Fibroblast of mammary gland (primary cell): ENCODE data around the gene TLL2.

Source experiments
- DNase-seq: peaks from one replicate; pipeline ENCODE4 v3.0.0-alpha.2; 2010; ENCODE audit warnings: low read depth
- H3K4me3 ChIP-seq: 2 replicates; pipeline ENCODE4 v1.5.1; 2011; ENCODE audit warnings: low read depth, mild to moderate bottlenecking, low read length, moderate library complexity; ENCODE audit not compliant: control insufficient read depth
- TF ChIP-seq, protein P1 (sequence below): conservative IDR thresholded peaks from 2 replicates; pipeline ENCODE4 v1.5.1; 2011; ENCODE audit warnings: low read depth, low read length, inconsistent platforms; ENCODE audit not compliant: control insufficient read depth, insufficient read depth

TLL2 gene

DNA sequence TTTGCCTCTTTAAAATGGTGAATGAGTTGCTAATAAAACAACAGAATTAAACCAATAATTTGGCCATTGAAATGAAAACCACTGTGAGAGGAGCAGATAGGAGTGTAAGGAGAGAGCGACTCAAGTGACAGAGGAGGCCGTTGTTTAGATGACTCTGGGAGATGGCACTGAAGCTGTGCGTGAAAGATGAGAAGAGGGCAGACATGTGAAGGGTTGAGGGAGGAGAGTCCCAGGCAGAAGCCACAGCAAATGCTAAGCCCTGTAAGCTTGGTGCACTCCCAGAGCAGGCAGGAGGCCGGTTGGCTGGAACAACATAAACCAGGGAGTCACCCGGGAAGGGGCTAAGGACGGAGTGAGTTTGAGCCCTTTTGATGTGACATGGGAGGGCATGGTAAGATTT, 154.1 kb downstream of the TLL2 start:
- no peak overlapping the region for H3K4me3 ChIP-seq
- DNase-seq = no peak
- TF ChIP-seq, protein P1, sequence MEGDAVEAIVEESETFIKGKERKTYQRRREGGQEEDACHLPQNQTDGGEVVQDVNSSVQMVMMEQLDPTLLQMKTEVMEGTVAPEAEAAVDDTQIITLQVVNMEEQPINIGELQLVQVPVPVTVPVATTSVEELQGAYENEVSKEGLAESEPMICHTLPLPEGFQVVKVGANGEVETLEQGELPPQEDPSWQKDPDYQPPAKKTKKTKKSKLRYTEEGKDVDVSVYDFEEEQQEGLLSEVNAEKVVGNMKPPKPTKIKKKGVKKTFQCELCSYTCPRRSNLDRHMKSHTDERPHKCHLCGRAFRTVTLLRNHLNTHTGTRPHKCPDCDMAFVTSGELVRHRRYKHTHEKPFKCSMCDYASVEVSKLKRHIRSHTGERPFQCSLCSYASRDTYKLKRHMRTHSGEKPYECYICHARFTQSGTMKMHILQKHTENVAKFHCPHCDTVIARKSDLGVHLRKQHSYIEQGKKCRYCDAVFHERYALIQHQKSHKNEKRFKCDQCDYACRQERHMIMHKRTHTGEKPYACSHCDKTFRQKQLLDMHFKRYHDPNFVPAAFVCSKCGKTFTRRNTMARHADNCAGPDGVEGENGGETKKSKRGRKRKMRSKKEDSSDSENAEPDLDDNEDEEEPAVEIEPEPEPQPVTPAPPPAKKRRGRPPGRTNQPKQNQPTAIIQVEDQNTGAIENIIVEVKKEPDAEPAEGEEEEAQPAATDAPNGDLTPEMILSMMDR = no peak

DNA sequence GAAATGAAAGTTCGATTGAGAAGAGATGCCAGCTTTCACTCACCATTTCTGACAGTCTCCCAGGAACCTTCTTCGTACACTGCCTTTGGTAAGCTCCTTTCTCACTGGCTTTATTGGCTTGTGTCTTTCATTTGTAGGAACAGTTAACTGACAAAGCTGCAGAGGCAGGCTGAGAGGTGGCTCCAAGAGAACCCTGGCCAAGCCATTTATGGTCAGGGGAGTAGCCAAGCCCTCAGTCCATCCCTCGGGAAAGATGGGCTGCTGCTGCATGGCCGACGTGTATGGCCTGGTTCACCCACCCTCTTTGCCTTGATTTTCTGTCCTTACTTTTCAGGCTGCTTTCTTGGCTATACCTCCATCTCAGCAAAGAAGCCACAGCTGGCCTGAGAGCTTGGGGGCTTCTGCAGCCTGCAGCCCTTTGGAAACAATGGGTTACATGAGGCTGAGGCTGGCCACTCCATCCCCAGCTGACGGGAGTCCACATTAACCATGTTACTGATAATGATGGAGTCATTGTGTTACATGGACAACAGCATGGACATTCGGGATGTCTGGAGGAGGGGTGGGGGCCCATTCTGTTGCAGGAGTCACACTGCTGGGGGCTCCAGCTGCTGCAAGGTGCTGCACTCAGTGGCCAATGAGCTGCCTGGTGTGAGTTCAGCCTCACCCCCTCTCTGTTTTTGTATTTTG, 154.7 kb downstream of the TLL2 start, which contains the start of gene OPALIN:
OPALIN (minus strand) TSS at position 152 of the 690 bp plus-strand sequence; CDS start at position 46, 106 bp downstream.
- no peak within 1 kb of the TSS for H3K4me3 ChIP-seq
- DNase-seq = no peak
- TF ChIP-seq, protein P1 = no peak

DNA sequence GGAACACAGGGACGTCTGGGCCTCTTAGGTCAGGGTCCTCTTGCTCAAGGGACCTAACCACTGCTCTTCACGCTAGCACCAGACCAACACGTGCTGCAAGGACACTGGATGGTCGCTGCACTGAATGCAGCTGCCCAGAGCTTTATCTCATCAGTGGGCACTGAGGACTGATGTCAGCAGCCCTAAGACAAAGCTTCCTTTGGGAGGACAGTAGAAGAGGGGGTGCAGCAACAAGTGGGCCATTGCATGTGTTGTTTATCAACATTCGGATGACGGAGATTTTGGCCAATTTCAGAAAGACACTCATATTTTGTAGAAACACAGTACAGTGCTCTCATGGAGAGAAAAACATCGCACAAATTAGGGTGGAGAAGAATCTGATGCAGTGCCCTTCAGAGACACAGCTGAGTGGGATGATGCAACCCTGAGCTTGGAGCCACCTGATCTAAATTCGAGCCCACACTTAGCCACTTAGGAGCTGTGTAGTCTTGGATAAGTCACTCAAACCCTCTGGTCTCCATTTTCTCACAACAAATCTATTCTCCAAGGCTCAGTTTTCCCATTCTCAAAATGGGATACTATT, 156.6 kb downstream of the TLL2 start:
- DNase-seq = no peak
- H3K4me3 ChIP-seq = no peak overlapping the region
- TF ChIP-seq, protein P1 = no peak

DNA sequence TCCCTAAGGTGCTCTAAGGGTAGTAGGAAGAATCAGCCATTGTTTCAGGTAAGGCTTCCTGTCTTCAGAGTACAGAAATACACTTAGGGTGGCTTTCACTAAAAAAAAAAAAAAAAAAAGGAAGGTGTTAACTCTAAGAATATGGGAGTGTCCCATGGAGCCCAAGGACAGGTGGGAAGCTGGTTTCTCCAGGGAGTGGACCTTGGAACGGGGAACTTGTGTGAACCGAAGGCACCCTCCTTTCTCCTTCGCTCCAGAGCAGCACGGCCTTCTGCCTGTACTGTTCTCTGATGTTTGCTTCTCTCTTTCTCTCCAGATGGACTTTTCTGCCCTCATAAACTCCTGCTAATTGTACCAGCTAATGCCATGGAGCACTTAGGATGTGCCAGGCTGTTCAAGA, 161.1 kb downstream of the TLL2 start:
- TF ChIP-seq, protein P1 = no peak
- no peak overlapping the region for H3K4me3 ChIP-seq
- DNase-seq = no peak

DNA sequence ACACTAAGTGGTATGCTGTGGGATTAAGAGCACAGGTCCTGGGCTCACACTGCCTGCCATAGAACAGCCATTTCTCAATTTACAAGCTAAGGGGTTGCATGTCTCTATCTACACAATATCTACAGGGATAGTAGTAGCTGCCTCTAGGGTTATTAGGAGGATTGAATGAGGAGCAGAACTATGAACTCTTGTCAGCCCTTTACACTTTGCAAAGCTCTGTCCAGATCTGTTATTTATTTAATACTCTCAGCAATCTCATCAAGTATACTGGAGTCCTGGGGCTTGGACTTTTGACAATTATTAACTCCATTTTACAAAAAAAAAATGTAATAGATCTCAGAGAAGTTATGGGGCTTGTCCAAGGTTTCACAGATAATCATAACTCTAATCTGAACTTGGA, 161.7 kb downstream of the TLL2 start:
- no peak overlapping the region for H3K4me3 ChIP-seq
- DNase-seq = no peak
- TF ChIP-seq, protein P1 = no peak

DNA sequence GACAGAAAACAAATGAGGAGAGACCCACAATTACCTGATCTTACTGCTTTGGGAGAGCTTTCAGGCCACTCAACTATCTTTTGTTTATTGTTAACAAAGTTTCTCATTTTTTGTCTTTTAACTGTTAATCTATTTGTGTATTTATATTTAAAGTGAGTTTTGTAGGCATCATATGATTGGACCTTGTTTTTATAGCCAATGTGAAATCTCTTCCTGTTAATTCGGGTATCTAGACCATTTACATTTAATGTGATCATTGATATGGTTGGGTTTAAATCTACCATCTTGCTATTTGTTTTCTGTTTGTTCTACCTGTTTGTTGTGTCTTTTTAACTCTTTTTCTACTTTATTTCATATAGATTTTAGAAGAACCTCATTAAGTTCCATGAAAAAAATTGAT, 167.4 kb downstream of the TLL2 start:
- no peak for DNase-seq
- TF ChIP-seq, protein P1 = no peak
- H3K4me3 ChIP-seq = no peak overlapping the region
